ENCODE results near the gene AMBN. TPM values are rescaled to one million over a fixed set of nuclear protein-coding genes. Genes with fewer than 3 reads are reported as not detected.

AMBN gene
- total and polyA plus RNA-seq, 2 donors (not counting 3 experiments of a cell fraction or from before 2014, with no cell fraction given) = not detected

DNA sequence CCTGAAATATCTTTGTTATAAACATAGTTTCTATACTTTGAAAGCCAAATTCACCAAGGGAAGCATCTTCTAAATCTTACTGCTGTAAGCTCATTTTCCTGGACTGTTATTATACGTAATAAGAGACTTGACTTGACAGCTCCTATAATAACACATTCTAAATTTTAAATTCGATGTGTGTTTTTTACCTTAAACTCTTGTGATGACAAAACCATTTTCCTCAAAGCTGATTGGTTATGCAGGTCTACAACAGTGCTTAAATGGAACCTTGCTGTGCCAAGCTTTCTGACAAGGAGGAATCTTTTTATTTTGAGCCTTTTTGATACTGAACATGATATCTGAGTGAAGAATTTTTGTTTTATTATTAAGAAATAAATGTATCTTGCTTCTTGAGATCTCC lies 36.4 kb downstream of the AMBN start, which contains the start of gene ENAM:
Gene ENAM, plus strand, starts transcription at position 301 of the 400 bp plus-strand sequence. CDS start 757 bp downstream, outside the sequence.
- Histone ChIP-seq H3K36me3 (ENCODE audit: control insufficient read depth in 2 of 2, extremely low read depth in 1 of 2, insufficient read depth in 2 of 2, low read length in 2 of 2) (no peaks in the 10 kb centered on the region), H3K9ac (replicated peaks; ENCODE audit: extremely low read depth, insufficient read depth, low read length) (no peak within 1 kb of the TSS), H3K9me1 (replicated peaks; ENCODE audit: control insufficient read depth, extremely low read depth, insufficient read depth, low read length) (no peaks in the 10 kb centered on the region), H3K4me3 (replicated peaks in 1 of 3; ENCODE audit: insufficient read depth in 1 of 3, low read depth in 1 of 3, low read length in 3 of 3) (no peak within 1 kb of the TSS), H3K27me3 (ENCODE audit: control insufficient read depth in 2 of 2, insufficient read depth in 2 of 2, low read length in 2 of 2) (no peaks in the 10 kb centered on the region), H3K4me2 (ENCODE audit: insufficient read depth, low read length) (no peak within 1 kb of the TSS), H3K79me2 (ENCODE audit: control insufficient read depth, insufficient read depth, low read length) (no peaks in the 10 kb centered on the region), H3K27ac (ENCODE audit: insufficient read depth, low read depth, low read length) (no peak within 1 kb of the TSS), H3K4me1 (ENCODE audit: control insufficient read depth, extremely low read depth, insufficient read depth, low read length) (peaks cover 27% of the 10 kb centered on the region), H4K20me1 (replicated peaks; ENCODE audit: control insufficient read depth, extremely low read depth, insufficient read depth, low read length) (no peaks in the 10 kb centered on the region), H3K9me3 (replicated peaks; ENCODE audit: control insufficient read depth, insufficient read depth, low read length) (no peaks in the 10 kb centered on the region), H2AFZ (ENCODE audit: low read depth, low read length) (peak within 1 kb of the TSS; percentile 3)
- intact Hi-C loops (cut with micrococcal nuclease) = no loop called here
- POLR2A ChIA-PET = no interaction called here
- FAIRE-seq (no peak), DNase-seq (ENCODE audit: low read depth, low spot score) (no peak)
- CTCF ChIA-PET = interaction anchor here (0.7 to 1.4 kb wide), 4 partner anchors 19 to 381 kb away, joined by 3 read pairs; no protein-coding TSS in a partner anchor
- dilution Hi-C loops (cut with MboI; ENCODE audit: extremely low pct_ligation_motif_present, low sequenced_read_pairs) = no loop called here
- no peak for TF ChIP-seq POLR2A (IDR thresholded peaks at IDR 0.05; ENCODE audit: low read depth, low read length)
- no peak for TF ChIP-seq JUN (IDR thresholded peaks at IDR 0.05; ENCODE audit: borderline replicate concordance, insufficient read depth, insufficient read length, low read depth)
- no peak for TF ChIP-seq MYC (IDR thresholded peaks at IDR 0.05; ENCODE audit: low read depth, low read length)
- TF ChIP-seq, protein P1, sequence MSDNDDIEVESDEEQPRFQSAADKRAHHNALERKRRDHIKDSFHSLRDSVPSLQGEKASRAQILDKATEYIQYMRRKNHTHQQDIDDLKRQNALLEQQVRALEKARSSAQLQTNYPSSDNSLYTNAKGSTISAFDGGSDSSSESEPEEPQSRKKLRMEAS (IDR thresholded peaks at IDR 0.05; ENCODE audit: insufficient read depth, insufficient read length) = no peak
- TF ChIP-seq EZH2 (IDR thresholded peaks at IDR 0.05; ENCODE audit: borderline replicate concordance, low read depth, low read length, severe bottlenecking) = no peak
- no peak for TF ChIP-seq FOS (IDR thresholded peaks at IDR 0.05; ENCODE audit: borderline replicate concordance, insufficient read depth, low read length)
- TF ChIP-seq POLR2AphosphoS5 (IDR thresholded peaks at IDR 0.05; ENCODE audit: insufficient read depth, low read depth, low read length) = no peak
- TF ChIP-seq, protein P2, sequence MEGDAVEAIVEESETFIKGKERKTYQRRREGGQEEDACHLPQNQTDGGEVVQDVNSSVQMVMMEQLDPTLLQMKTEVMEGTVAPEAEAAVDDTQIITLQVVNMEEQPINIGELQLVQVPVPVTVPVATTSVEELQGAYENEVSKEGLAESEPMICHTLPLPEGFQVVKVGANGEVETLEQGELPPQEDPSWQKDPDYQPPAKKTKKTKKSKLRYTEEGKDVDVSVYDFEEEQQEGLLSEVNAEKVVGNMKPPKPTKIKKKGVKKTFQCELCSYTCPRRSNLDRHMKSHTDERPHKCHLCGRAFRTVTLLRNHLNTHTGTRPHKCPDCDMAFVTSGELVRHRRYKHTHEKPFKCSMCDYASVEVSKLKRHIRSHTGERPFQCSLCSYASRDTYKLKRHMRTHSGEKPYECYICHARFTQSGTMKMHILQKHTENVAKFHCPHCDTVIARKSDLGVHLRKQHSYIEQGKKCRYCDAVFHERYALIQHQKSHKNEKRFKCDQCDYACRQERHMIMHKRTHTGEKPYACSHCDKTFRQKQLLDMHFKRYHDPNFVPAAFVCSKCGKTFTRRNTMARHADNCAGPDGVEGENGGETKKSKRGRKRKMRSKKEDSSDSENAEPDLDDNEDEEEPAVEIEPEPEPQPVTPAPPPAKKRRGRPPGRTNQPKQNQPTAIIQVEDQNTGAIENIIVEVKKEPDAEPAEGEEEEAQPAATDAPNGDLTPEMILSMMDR (IDR thresholded peaks at IDR 0.05; ENCODE audit: extremely low read depth in 1 of 2, insufficient read depth in 1 of 2, low read depth in 1 of 2, low read length in 2 of 2) = no peak
- TF ChIP-seq GATA2 (IDR thresholded peaks at IDR 0.05; ENCODE audit: insufficient read depth, insufficient read length, low read depth, low read length) = no peak
- no TSS peak for BruUV-seq (replicated peaks)
